Measurements from ENCODE around the gene TSPAN9.

Gene TSPAN9

GRCh38 chr12:3147260-3147659 lies 70.1 kb downstream of the TSPAN9 start:
- no peak overlapping the region for H3K4me3 Mint-ChIP-seq

DNA sequence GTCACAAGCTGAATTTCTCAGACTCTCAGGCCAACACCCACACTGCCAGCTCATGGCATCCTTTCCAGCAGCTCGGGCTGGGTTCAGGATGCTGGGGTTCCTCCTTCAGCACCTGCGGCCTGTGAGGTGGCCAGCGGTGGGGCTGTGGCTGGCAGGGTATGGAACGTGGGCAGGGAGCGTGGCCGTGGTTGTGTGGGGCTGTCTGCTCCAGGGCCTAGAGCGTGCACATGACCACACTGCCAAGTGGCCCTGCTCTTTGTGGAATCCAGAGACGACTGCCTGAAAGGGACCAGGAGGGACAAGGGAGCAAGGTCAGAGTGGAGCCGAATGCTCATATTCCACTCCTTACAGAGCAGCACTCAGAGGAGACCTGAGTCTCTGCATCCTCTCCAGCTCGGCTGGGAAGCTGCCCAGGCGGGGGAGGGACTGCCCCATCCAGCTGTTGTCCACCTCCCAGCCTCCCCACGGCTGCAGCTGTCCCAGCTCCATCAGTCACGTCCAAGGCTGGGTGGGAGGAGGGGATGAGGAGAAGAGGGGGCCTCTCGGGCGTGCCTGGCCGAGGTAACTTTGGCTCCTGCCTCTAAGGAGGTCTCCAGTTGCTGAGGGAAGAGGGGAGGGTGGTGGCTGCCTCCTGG lies 71.3 kb downstream of the TSPAN9 start:
- Mint-ChIP-seq H3K4me1 (peaks cover 2% of the 10 kb centered on the region), H3K27ac (no peak overlapping the region), H3K27me3 (peaks cover 24% of the 10 kb centered on the region), H3K4me3 (no peak overlapping the region), H3K9me3 (no peaks in the 10 kb centered on the region), H3K36me3 (no peaks in the 10 kb centered on the region)
- ATAC-seq (ENCODE audit: low read depth) (no peak), DNase-seq (ENCODE audit: low spot score in 2 of 2) (no peak)

More at GRCh38 chr12:3147260-3147659, 70.1 kb downstream of the TSPAN9 start:
- peaks cover 28% of the 10 kb centered on the region for H3K27me3 Mint-ChIP-seq
- H3K4me1 Mint-ChIP-seq, result no peaks in the 10 kb centered on the region
- H3K36me3 Mint-ChIP-seq, result no peaks in the 10 kb centered on the region
- DNase-seq (ENCODE audit: low spot score in 2 of 2) (no peak), ATAC-seq (ENCODE audit: low read depth) (no peak)
- H3K9me3 Mint-ChIP-seq, result no peaks in the 10 kb centered on the region
- no peak overlapping the region for H3K27ac Mint-ChIP-seq

GRCh38 chr12:3149515-3150307 lies 72.5 kb downstream of the TSPAN9 start:
- no peak for DNase-seq (ENCODE audit: low spot score in 2 of 2)
- Mint-ChIP-seq H3K27ac (no peak overlapping the region), H3K4me3 (no peak overlapping the region), H3K9me3 (no peaks in the 10 kb centered on the region), H3K4me1 (peaks cover 2% of the 10 kb centered on the region), H3K27me3 (peaks cover 24% of the 10 kb centered on the region), H3K36me3 (no peaks in the 10 kb centered on the region)
- no peak for ATAC-seq (ENCODE audit: low read depth)

- no peak for ATAC-seq (ENCODE audit: low read depth)
- H3K4me1 Mint-ChIP-seq, result peaks cover 2% of the 10 kb centered on the region
Observed at GRCh38 chr12:3150308-3150670, 73.1 kb downstream of the TSPAN9 start.

GRCh38 chr12:3150931-3151835 lies 74.0 kb downstream of the TSPAN9 start:
- Mint-ChIP-seq H3K27ac (no peak overlapping the region), H3K4me1 (peaks cover 2% of the 10 kb centered on the region), H3K4me3 (no peak overlapping the region), H3K27me3 (peaks cover 17% of the 10 kb centered on the region), H3K36me3 (no peaks in the 10 kb centered on the region), H3K9me3 (no peaks in the 10 kb centered on the region)
- no peak for DNase-seq (ENCODE audit: low spot score in 2 of 2)
- no peak for ATAC-seq (ENCODE audit: low read depth)

More at GRCh38 chr12:3150308-3150670, 73.1 kb downstream of the TSPAN9 start:
- Mint-ChIP-seq H3K4me3 (no peak overlapping the region), H3K36me3 (no peaks in the 10 kb centered on the region), H3K9me3 (no peaks in the 10 kb centered on the region), H3K27me3 (peaks cover 20% of the 10 kb centered on the region), H3K27ac (no peak overlapping the region)
- DNase-seq (ENCODE audit: low spot score in 2 of 2), result no peak

- no peak overlapping the region for H3K4me3 Mint-ChIP-seq
Observed at GRCh38 chr12:3152011-3152511, 74.9 kb downstream of the TSPAN9 start.

DNA sequence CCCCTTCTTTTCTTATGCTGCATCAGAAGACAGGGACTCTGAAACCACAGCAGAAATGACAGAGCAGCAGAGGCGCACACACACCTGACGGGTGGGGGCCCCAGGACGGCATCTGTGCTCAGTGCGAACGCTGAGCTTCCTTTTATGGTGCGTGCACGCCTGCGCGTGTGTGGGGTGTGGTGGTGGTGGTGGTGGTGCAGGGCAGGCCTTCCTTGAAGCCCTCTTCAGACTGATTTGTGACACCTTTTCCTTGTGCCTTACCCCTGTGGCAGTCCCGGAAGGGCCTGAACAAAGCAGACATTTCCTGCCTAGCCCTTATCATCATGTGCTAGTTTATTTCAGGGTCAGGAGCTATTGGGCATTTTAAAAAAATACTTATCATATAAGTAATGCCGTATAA lies 75.7 kb downstream of the TSPAN9 start:
- ATAC-seq (ENCODE audit: low read depth), result peak; percentile 62
- H3K4me3 Mint-ChIP-seq, result no peak overlapping the region
- H3K27me3 Mint-ChIP-seq, result peaks cover 6% of the 10 kb centered on the region
- no peaks in the 10 kb centered on the region for H3K9me3 Mint-ChIP-seq
- no peaks in the 10 kb centered on the region for H3K36me3 Mint-ChIP-seq
- no peak for DNase-seq (ENCODE audit: low spot score in 2 of 2)
- peaks cover 2% of the 10 kb centered on the region for H3K4me1 Mint-ChIP-seq
- H3K27ac Mint-ChIP-seq, result no peak overlapping the region

More at GRCh38 chr12:3152011-3152511, 74.9 kb downstream of the TSPAN9 start:
- DNase-seq (ENCODE audit: low spot score in 2 of 2), result no peak
- no peaks in the 10 kb centered on the region for H3K9me3 Mint-ChIP-seq
- no peak overlapping the region for H3K27ac Mint-ChIP-seq
- no peaks in the 10 kb centered on the region for H3K36me3 Mint-ChIP-seq
- peaks cover 9% of the 10 kb centered on the region for H3K27me3 Mint-ChIP-seq
- H3K4me1 Mint-ChIP-seq, result peaks cover 2% of the 10 kb centered on the region
- no peak for ATAC-seq (ENCODE audit: low read depth)

DNA sequence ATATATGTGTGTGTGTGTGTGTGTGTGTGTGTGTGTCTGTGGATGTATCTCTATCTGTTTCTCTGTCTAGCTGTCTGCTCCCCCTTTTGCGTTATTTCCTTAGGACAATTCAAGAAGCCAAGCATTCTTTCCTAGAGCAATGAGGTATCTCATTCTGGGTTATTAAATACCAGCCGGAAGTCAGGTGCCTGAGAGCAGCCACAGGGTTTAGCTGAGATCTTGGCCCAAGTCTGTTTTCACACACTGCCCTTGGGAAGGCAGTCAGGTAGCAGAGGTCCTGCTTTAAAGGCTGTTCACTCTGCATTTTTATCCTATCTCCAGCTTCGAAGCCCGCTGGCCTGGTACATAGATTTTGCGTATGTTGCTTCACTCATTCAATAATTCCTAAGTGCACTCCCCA lies 76.8 kb downstream of the TSPAN9 start:
- ATAC-seq (ENCODE audit: low read depth) (no peak), DNase-seq (ENCODE audit: low spot score in 2 of 2) (no peak)
- no peaks in the 10 kb centered on the region for H3K36me3 Mint-ChIP-seq
- peaks cover 2% of the 10 kb centered on the region for H3K4me1 Mint-ChIP-seq
- H3K27ac Mint-ChIP-seq, result no peak overlapping the region
- peaks cover 9% of the 10 kb centered on the region for H3K27me3 Mint-ChIP-seq
- no peak overlapping the region for H3K4me3 Mint-ChIP-seq
- H3K9me3 Mint-ChIP-seq, result no peaks in the 10 kb centered on the region

GRCh38 chr12:3155702-3156370 lies 78.7 kb downstream of the TSPAN9 start:
- Mint-ChIP-seq H3K9me3 (no peaks in the 10 kb centered on the region), H3K36me3 (no peaks in the 10 kb centered on the region), H3K4me3 (no peak overlapping the region), H3K27ac (no peak overlapping the region), H3K4me1 (peaks cover 2% of the 10 kb centered on the region), H3K27me3 (peaks cover 6% of the 10 kb centered on the region)
- DNase-seq (ENCODE audit: low spot score in 2 of 2), result no peak
- ATAC-seq (ENCODE audit: low read depth), result no peak

DNA sequence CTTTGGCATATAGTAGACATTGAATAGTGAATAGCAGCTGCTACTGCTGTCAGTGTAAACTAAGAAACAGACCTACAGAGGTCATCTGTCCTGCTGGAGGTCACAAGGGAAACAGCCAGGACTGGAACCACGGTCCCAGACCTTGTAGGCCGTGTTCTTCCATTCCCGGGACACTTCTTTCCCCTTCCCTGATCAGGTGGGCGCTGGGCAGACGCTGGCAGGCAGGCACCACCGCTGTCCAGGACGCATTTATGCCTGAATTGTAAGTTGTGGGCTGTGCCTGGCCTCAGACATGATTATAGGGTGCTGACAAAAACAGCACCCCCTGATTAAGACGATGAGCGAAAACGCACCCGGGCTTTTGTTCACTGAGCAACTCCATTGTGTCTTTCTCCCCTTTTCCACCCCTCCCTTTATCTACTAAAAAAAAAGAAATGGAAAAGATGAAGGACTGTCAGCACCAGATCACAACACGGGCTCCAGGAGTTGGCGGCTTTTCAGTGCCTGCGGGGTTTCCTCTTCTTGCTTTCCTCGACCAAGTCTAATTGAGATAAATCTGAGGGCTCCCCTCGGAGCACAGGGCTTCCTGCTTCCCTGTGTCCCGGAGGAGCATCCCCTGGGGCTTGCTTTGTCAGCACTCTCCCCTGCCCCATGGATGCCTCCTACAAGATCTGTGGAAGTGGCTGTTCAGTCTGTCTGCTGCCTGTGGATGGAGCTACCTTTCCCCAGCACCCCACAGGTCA lies 80.6 kb downstream of the TSPAN9 start:
- Mint-ChIP-seq H3K4me3 (no peak overlapping the region), H3K4me1 (peaks cover 2% of the 10 kb centered on the region), H3K27ac (no peak overlapping the region), H3K9me3 (peaks cover 3% of the 10 kb centered on the region), H3K27me3 (peaks cover 9% of the 10 kb centered on the region), H3K36me3 (peaks cover 2% of the 10 kb centered on the region)
- no peak for ATAC-seq (ENCODE audit: low read depth)
- no peak for DNase-seq (ENCODE audit: low spot score in 2 of 2)

DNA sequence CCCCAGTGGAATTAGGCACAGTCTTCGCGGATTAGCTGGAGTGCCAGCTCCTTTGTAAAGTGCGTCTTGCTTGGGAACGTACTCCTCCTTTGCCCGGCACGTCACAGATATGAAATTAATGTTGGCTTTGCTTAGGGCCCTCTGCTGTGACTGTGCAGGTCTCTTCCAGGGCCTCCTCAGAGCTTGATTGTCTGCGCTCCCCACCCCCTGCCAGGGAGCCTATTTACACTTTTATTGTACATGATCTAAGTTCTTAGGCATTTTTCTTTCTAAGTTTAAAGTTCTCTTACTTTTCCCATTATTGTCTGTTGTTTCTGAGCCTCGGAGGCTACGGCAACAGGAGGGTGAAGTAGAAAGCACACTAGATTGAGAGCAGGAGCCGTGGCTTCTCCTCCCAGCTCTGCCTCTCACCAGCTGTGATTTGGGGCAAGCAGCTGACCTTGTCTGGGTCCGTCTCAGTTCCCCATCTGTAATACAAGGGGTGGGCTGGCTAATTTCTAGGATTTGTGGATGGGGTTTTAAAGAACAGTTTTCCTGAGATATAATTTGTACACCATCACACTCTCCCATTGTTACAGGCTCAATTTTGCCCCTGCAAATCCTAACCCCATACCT lies 81.8 kb downstream of the TSPAN9 start:
- no peak for DNase-seq (ENCODE audit: low spot score in 2 of 2)
- peaks cover 11% of the 10 kb centered on the region for H3K27me3 Mint-ChIP-seq
- H3K36me3 Mint-ChIP-seq, result peaks cover 2% of the 10 kb centered on the region
- H3K4me3 Mint-ChIP-seq, result no peak overlapping the region
- H3K4me1 Mint-ChIP-seq, result no peaks in the 10 kb centered on the region
- no peak overlapping the region for H3K27ac Mint-ChIP-seq
- peaks cover 3% of the 10 kb centered on the region for H3K9me3 Mint-ChIP-seq
- no peak for ATAC-seq (ENCODE audit: low read depth)

DNA sequence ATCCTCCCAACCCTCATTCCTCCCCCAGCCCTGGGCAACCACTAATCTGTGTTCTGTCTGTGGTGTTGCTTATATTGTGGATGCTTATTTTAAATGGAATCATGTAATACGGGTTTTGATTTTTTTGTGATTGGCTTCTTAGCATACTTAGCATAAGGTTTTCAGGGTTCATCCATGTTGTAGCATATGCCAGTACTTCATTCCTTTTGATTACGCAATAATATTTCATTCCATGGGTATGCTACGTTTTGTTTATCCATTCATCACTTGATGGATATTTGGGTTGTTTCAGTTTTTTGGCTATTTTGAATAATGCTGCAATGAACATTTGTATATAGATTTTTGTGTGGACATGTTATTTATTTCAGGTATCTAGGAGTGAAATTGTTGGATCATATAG lies 82.9 kb downstream of the TSPAN9 start:
- DNase-seq (ENCODE audit: low spot score in 2 of 2), result no peak
- no peaks in the 10 kb centered on the region for H3K4me1 Mint-ChIP-seq
- ATAC-seq (ENCODE audit: low read depth), result no peak
- H3K36me3 Mint-ChIP-seq, result peaks cover 2% of the 10 kb centered on the region
- no peak overlapping the region for H3K27ac Mint-ChIP-seq
- peaks cover 3% of the 10 kb centered on the region for H3K9me3 Mint-ChIP-seq
- no peak overlapping the region for H3K4me3 Mint-ChIP-seq
- peaks cover 13% of the 10 kb centered on the region for H3K27me3 Mint-ChIP-seq

DNA sequence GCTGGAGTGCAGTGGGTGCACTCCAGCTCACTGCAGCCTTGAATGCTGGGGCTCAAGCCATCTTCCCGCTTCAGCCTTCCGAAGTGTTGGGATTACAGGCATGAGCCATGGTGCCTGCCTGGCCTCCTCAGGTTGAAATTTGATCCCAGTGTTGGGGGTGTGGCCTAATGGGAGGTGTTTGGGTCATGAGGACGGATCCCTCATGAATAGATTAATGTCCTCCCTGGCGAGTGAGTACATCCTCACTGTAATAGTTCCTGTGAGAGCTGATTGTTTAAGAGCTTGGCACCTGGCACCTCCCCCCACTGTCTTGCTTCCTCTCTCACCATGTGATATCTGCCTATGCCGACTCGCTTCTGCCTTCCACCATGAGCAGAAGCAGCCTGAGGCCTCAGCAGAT lies 84.7 kb downstream of the TSPAN9 start:
- H3K4me3 Mint-ChIP-seq, result no peak overlapping the region
- peaks cover 3% of the 10 kb centered on the region for H3K9me3 Mint-ChIP-seq
- peaks cover 2% of the 10 kb centered on the region for H3K36me3 Mint-ChIP-seq

More for the DNA sequence above, 84.7 kb downstream of the TSPAN9 start:
- Mint-ChIP-seq H3K27me3 (peaks cover 13% of the 10 kb centered on the region), H3K4me1 (no peaks in the 10 kb centered on the region), H3K27ac (no peak overlapping the region)
- DNase-seq (ENCODE audit: low spot score in 2 of 2) (no peak), ATAC-seq (ENCODE audit: low read depth) (no peak)
